Ammon's horn (tissue), 1 donor: ENCODE data around the gene A3GALT2.
"Not testable (repeated sequence)": the region's sequence is repeated elsewhere in the genome, so short reads cannot be mapped to it uniquely, and the experiment has no call there.

Source experiments
- DNase-seq: peaks from one replicate; pipeline ENCODE4 v3.0.0-alpha.2; 2016; ENCODE audit warnings: low spot score

Gene A3GALT2

GRCh38 chr1:33294071-33295010 is 26.6 kb downstream of the A3GALT2 start:
- DNase-seq, result no peak

- no peak for DNase-seq
Measured at GRCh38 chr1:33292726-33293340, 28.1 kb downstream of the A3GALT2 start.

GRCh38 chr1:33290615-33291014 is 30.3 kb downstream of the A3GALT2 start:
- DNase-seq, result not testable (repeated sequence)

GRCh38 chr1:33289858-33290154 is 31.1 kb downstream of the A3GALT2 start:
- DNase-seq, result no peak

GRCh38 chr1:33288976-33289857 is 31.7 kb downstream of the A3GALT2 start:
- DNase-seq, result no peak

GRCh38 chr1:33287317-33287716 is 33.6 kb downstream of the A3GALT2 start:
- DNase-seq, result no peak

- no peak for DNase-seq
Measured at GRCh38 chr1:33286451-33287185, 34.3 kb downstream of the A3GALT2 start.

GRCh38 chr1:33284049-33284448 is 36.8 kb downstream of the A3GALT2 start:
- no peak for DNase-seq

- DNase-seq, result no peak
Measured at GRCh38 chr1:33282791-33283190, 38.1 kb downstream of the A3GALT2 start.

GRCh38 chr1:33281554-33282303 is 39.2 kb downstream of the A3GALT2 start:
- no peak for DNase-seq

- DNase-seq, result no peak
Measured at GRCh38 chr1:33280091-33280661, 40.7 kb downstream of the A3GALT2 start.

GRCh38 chr1:33277488-33278084 is 43.3 kb downstream of the A3GALT2 start:
- DNase-seq, result no peak

GRCh38 chr1:33276573-33277298 is 44.2 kb downstream of the A3GALT2 start:
- DNase-seq, result no peak

- no peak for DNase-seq
Measured at GRCh38 chr1:33275706-33276572, 45.0 kb downstream of the A3GALT2 start.

GRCh38 chr1:33275195-33275594 is 45.7 kb downstream of the A3GALT2 start:
- no peak for DNase-seq

- DNase-seq, result no peak
Measured at GRCh38 chr1:33274446-33274845, 46.5 kb downstream of the A3GALT2 start.

- no peak for DNase-seq
Measured at GRCh38 chr1:33273961-33274371, 46.9 kb downstream of the A3GALT2 start.

- no peak for DNase-seq
Measured at GRCh38 chr1:33273406-33273805, 47.5 kb downstream of the A3GALT2 start.

GRCh38 chr1:33272930-33273329 is 48.0 kb downstream of the A3GALT2 start:
- no peak for DNase-seq
